Left cardiac atrium (tissue), 4 donors: ENCODE data around the gene UNC79. TPM values are rescaled to one million over a fixed set of nuclear protein-coding genes. Genes with fewer than 3 reads are reported as not detected.
A peak's percentile ranks its signal among the peaks of the same experiment; 100 is the strongest.

Experiments used
- ATAC-seq, 2 donors: fragments of 200-7000 bp; cut with Tn5 transposase; one replicate each; pipeline ENCODE4 v1.9.1; 2020; ENCODE audit warnings: mild to moderate bottlenecking in 2 of 2, moderate library complexity in 2 of 2
- DNase-seq: peaks from one replicate; pipeline ENCODE4 v3.0.0-alpha.2; 2020
- intact Hi-C, 2 donors: fragments of 100-400 bp; cut with DNase I; formaldehyde crosslinking; loops; one replicate each; pipeline versions ENCODE4 v1.14.1 to v1.15.1; 2022 to 2023
- total RNA-seq, 2 donors: library from RNA; stranded (reverse); fragmentation: NEBNext Ultra II Directional; extraction: Animal tissue kit (Norgen Biotek cat#: 25700); gene quantifications; one replicate each; pipeline ENCODE4 v1.2.1, GENCODE V29; 2021
- donor health status: DM: no; HTN: yes; CAD: no.
- donor health status: DM: no; HTN: yes; CAD: no; lungs with severe emphysema.
- donor health status: DM: yes; HTN: yes; CAD: no.
- donor health status: Dilated cardiomyopathy.

UNC79 gene
- total RNA-seq, 2 donors from 2014 or later: 0.18 to 0.21 TPM

GRCh38 chr14:93643127-93643526 lies 212.4 kb downstream of the UNC79 start:
- intact Hi-C loops: no loop called here
- ATAC-seq (no peak), DNase-seq (no peak)

GRCh38 chr14:93643676-93644075 lies 212.9 kb downstream of the UNC79 start:
- ATAC-seq (no peak), DNase-seq (no peak)
- intact Hi-C loops: no loop called here

GRCh38 chr14:93645200-93645599 lies 214.5 kb downstream of the UNC79 start:
- intact Hi-C loops: no loop called here
- no peak for ATAC-seq
- DNase-seq: no peak

- intact Hi-C loops: no loop called here
- DNase-seq (no peak), ATAC-seq (no peak)
Observed at GRCh38 chr14:93648440-93649168, 217.9 kb downstream of the UNC79 start.

GRCh38 chr14:93654599-93654998 lies 223.9 kb downstream of the UNC79 start:
- intact Hi-C loops: loop anchor here (2.0 to 10.0 kb wide), 3 partner anchors 133 to 240 kb away; partner anchors contain the start of gene PRIMA1 (in 1 of the 2)
- DNase-seq (no peak), ATAC-seq (no peak)

GRCh38 chr14:93655078-93655750 lies 224.5 kb downstream of the UNC79 start:
- DNase-seq (no peak), ATAC-seq (peak in 1 of 2 donors; percentile 50)
- intact Hi-C loops: loop anchor here (1.0 to 10.0 kb wide), 3 partner anchors 134 to 240 kb away; no protein-coding TSS in a partner anchor

- ATAC-seq: peak in 1 of 2 donors; percentile 82
- DNase-seq: no peak
- intact Hi-C loops: loop anchor here in 1 of 2 donors (10.0 kb wide), 1 partner anchor 237 kb away; no protein-coding TSS in a partner anchor
Observed at GRCh38 chr14:93657875-93658274, 227.1 kb downstream of the UNC79 start.

GRCh38 chr14:93663317-93663716 lies 232.6 kb downstream of the UNC79 start:
- intact Hi-C loops: no loop called here
- DNase-seq (no peak), ATAC-seq (no peak)

GRCh38 chr14:93665169-93665568 lies 234.4 kb downstream of the UNC79 start:
- intact Hi-C loops: no loop called here
- ATAC-seq: no peak
- no peak for DNase-seq

GRCh38 chr14:93669632-93670031 lies 238.9 kb downstream of the UNC79 start:
- DNase-seq (no peak), ATAC-seq (no peak)
- intact Hi-C loops: no loop called here

GRCh38 chr14:93674343-93674742 lies 243.6 kb downstream of the UNC79 start:
- ATAC-seq (no peak), DNase-seq (no peak)
- intact Hi-C loops: no loop called here

GRCh38 chr14:93675651-93676050 lies 244.9 kb downstream of the UNC79 start:
- ATAC-seq: peak; percentile 53 to 68
- intact Hi-C loops: no loop called here
- DNase-seq: no peak

GRCh38 chr14:93676416-93676958 lies 245.7 kb downstream of the UNC79 start:
- intact Hi-C loops: no loop called here
- ATAC-seq (no peak), DNase-seq (no peak)

- no peak for DNase-seq
- no peak for ATAC-seq
- intact Hi-C loops: no loop called here
Observed at GRCh38 chr14:93682459-93682858, 251.7 kb downstream of the UNC79 start.

- ATAC-seq: no peak
- no peak for DNase-seq
- intact Hi-C loops: no loop called here
Observed at GRCh38 chr14:93683226-93683625, 252.5 kb downstream of the UNC79 start.

- ATAC-seq (no peak), DNase-seq (no peak)
- intact Hi-C loops: no loop called here
Observed at GRCh38 chr14:93685121-93685895, 254.6 kb downstream of the UNC79 start.

- ATAC-seq: no peak
- intact Hi-C loops: no loop called here
- DNase-seq: no peak
Observed at GRCh38 chr14:93686268-93686667, 255.5 kb downstream of the UNC79 start.

GRCh38 chr14:93688239-93688666 lies 257.5 kb downstream of the UNC79 start:
- intact Hi-C loops: no loop called here
- no peak for ATAC-seq

GRCh38 chr14:93688820-93689219 lies 258.1 kb downstream of the UNC79 start:
- ATAC-seq (no peak), DNase-seq (no peak)
- intact Hi-C loops: no loop called here

More at GRCh38 chr14:93688239-93688666, 257.5 kb downstream of the UNC79 start:
- DNase-seq: no peak
